Osteoblast (primary cell): Measurements from ENCODE around the gene AFF2. TPM values are rescaled to one million over a fixed set of nuclear protein-coding genes. Genes with fewer than 3 reads are reported as not detected.

Experiments used
- DNase-seq: peaks from one replicate; pipeline ENCODE4 v3.0.0; 2011; ENCODE audit warnings: low spot score, mixed read lengths; ENCODE audit not compliant: insufficient read length; ENCODE audit errors: missing footprints
- H2AFZ ChIP-seq: 2 replicates; pipeline ENCODE4 v1.6.0; 2011; ENCODE audit warnings: mild to moderate bottlenecking, low read length
- H3K27ac ChIP-seq: 2 replicates; pipeline ENCODE4 v1.5.1; 2011; ENCODE audit warnings: mild to moderate bottlenecking, low read depth, low read length, moderate library complexity
- H3K27me3 ChIP-seq: 2 replicates; pipeline ENCODE4 v1.6.0; 2012; ENCODE audit warnings: mild to moderate bottlenecking, control low read depth, inconsistent platforms, low read length, moderate library complexity; ENCODE audit not compliant: insufficient read depth
- H3K36me3 ChIP-seq: 2 replicates; pipeline ENCODE4 v1.5.1; 2011; ENCODE audit warnings: mild to moderate bottlenecking, low read length, control low read depth, moderate library complexity; ENCODE audit not compliant: insufficient read depth
- H3K4me1 ChIP-seq: 2 replicates; pipeline ENCODE4 v1.5.1; 2011; ENCODE audit warnings: mild to moderate bottlenecking, low read length, control low read depth, moderate library complexity; ENCODE audit not compliant: insufficient read depth
- H3K4me2 ChIP-seq: 2 replicates; pipeline ENCODE4 v1.6.0; 2011; ENCODE audit warnings: mild to moderate bottlenecking, low read length; ENCODE audit not compliant: insufficient read depth
- H3K4me3 ChIP-seq: fragments of 200-600 bp; sonication (generic); 3 replicates; pipeline ENCODE4 v1.5.1; 2012; ENCODE audit warnings: mild to moderate bottlenecking, low read length, inconsistent platforms; ENCODE audit not compliant: insufficient read depth
- H3K79me2 ChIP-seq: 2 replicates; pipeline ENCODE4 v1.6.0; 2012; ENCODE audit warnings: mild to moderate bottlenecking, low read length, control low read depth, inconsistent platforms; ENCODE audit not compliant: insufficient read depth
- H3K9me3 ChIP-seq: 2 replicates; pipeline ENCODE4 v1.5.1; 2011; ENCODE audit warnings: low read depth, low read length, control low read depth
- H4K20me1 ChIP-seq: 2 replicates; pipeline ENCODE4 v1.6.0; 2012; ENCODE audit warnings: mild to moderate bottlenecking, low read length, control low read depth; ENCODE audit not compliant: insufficient read depth
- total RNA-seq: library from RNA; depleted of rRNA; stranded (reverse); fragments of >200 nt; gene quantifications from 2 replicates; pipeline ENCODE4 v1.2.3, GENCODE V29; 2012
- TF ChIP-seq, protein P1 (sequence below): IDR thresholded peaks from 2 replicates; pipeline ENCODE4 v1.5.1; 2011; ENCODE audit warnings: mild to moderate bottlenecking, low read depth, low read length, moderate library complexity; ENCODE audit errors: extremely low read depth

Gene AFF2
- total RNA-seq, 1 donor = 10.9 TPM

DNA sequence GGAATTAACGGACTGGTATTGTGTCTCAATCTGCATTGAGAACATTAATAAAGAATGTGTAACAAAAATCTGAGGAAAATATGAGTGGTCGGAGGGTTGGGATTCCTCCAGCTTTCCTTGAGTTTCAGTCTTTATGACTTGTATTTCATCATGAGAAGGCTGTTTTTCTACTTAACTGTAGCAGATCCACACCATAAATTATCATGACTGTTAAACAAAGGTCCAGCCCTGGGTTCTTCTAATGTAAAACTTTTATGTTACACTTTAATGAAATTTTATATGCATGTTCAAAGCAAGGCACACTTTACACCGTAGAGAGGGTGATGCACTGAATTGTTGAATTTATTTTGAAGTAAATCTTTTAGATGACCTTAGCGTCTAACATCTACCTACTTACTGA, 7.0 kb downstream of the AFF2 start:
- DNase-seq = no peak

DNA sequence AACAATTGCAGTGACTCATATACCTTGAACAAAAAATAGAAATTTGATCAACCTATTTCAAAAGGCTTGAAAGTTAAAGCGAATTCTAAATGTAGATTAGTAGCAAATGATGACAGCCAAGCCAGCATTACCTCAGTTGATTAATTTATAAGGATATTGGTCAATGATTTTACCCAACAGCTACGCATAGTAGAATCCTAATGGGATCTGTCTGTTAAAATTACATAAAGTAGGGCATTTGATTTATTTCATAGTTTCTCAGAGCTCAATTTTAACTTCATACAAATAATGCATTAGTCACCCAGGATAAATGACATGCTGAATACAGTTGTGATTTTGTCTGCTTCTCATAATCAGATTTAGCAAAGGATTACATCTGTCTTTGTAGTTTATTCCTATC, 12.0 kb downstream of the AFF2 start:
- DNase-seq = no peak
- no peak overlapping the region for H3K27ac ChIP-seq
- no peaks in the 10 kb centered on the region for H3K4me1 ChIP-seq
- H3K36me3 ChIP-seq = no peaks in the 10 kb centered on the region
- H2AFZ ChIP-seq = no peak overlapping the region
- H3K9me3 ChIP-seq = peaks cover 2% of the 10 kb centered on the region
- H3K79me2 ChIP-seq = no peaks in the 10 kb centered on the region
- TF ChIP-seq, protein P1, sequence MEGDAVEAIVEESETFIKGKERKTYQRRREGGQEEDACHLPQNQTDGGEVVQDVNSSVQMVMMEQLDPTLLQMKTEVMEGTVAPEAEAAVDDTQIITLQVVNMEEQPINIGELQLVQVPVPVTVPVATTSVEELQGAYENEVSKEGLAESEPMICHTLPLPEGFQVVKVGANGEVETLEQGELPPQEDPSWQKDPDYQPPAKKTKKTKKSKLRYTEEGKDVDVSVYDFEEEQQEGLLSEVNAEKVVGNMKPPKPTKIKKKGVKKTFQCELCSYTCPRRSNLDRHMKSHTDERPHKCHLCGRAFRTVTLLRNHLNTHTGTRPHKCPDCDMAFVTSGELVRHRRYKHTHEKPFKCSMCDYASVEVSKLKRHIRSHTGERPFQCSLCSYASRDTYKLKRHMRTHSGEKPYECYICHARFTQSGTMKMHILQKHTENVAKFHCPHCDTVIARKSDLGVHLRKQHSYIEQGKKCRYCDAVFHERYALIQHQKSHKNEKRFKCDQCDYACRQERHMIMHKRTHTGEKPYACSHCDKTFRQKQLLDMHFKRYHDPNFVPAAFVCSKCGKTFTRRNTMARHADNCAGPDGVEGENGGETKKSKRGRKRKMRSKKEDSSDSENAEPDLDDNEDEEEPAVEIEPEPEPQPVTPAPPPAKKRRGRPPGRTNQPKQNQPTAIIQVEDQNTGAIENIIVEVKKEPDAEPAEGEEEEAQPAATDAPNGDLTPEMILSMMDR = no peak
- H3K4me2 ChIP-seq = no peak overlapping the region
- H4K20me1 ChIP-seq = no peaks in the 10 kb centered on the region
- no peaks in the 10 kb centered on the region for H3K27me3 ChIP-seq
- H3K4me3 ChIP-seq = no peak overlapping the region

More for the DNA sequence above, 7.0 kb downstream of the AFF2 start:
- no peaks in the 10 kb centered on the region for H3K4me1 ChIP-seq
- TF ChIP-seq, protein P1 = no peak
- no peak overlapping the region for H2AFZ ChIP-seq
- no peak overlapping the region for H3K4me2 ChIP-seq
- no peak overlapping the region for H3K4me3 ChIP-seq
- H3K27me3 ChIP-seq = peaks cover under 1% of the 10 kb centered on the region
- no peak overlapping the region for H3K27ac ChIP-seq
- no peaks in the 10 kb centered on the region for H3K36me3 ChIP-seq
- no peaks in the 10 kb centered on the region for H3K9me3 ChIP-seq
- H3K79me2 ChIP-seq = no peaks in the 10 kb centered on the region
- no peaks in the 10 kb centered on the region for H4K20me1 ChIP-seq

DNA sequence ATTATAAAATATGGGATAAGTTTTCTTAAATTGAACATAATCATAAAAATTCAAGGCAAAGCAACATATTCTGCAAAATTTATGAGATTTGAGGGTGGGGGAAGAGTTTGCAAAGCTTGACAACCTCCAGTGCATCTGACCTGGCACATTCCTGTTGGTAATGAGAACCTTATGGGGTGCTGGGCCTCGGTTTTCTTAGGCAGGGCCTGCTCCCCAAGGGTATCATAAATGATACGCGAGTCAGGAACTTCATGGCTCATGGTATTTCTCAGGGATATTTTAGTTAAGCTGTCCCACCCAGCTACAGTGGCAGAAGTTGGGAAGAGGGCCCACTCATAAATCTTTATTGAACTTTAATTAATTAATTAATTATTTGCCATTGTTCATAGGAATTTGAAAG, 13.2 kb downstream of the AFF2 start:
- Histone ChIP-seq H3K4me1 (no peaks in the 10 kb centered on the region), H4K20me1 (no peaks in the 10 kb centered on the region), H3K4me2 (no peak overlapping the region), H3K9me3 (peaks cover 2% of the 10 kb centered on the region), H3K79me2 (no peaks in the 10 kb centered on the region), H3K4me3 (no peak overlapping the region), H2AFZ (no peak overlapping the region), H3K36me3 (no peaks in the 10 kb centered on the region), H3K27me3 (no peaks in the 10 kb centered on the region), H3K27ac (no peak overlapping the region)
- no peak for DNase-seq
- TF ChIP-seq, protein P1 = no peak

DNA sequence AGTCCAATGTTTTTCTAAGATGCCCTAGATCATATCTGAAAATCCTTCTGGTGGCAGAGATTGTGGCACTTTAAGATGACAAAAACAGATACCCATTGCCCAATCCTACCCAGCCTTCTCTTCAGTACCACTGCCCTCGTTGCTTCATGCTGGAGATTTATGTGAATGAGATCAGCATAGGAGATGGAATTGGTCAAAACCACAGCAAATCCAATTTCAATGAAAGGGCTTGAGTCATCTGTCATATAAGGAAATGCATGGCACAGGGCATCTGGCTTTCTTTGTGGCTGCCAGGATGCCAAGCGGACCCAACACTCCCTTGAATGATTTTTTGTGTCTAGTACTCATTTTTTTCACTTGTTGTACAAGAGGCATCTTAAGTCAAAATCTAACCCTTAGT, 16.8 kb downstream of the AFF2 start:
- TF ChIP-seq, protein P1 = no peak
- H3K27me3 ChIP-seq = no peaks in the 10 kb centered on the region
- no peak for DNase-seq
- no peak overlapping the region for H3K27ac ChIP-seq
- no peaks in the 10 kb centered on the region for H3K79me2 ChIP-seq
- no peak overlapping the region for H3K4me3 ChIP-seq
- H3K9me3 ChIP-seq = peaks cover 2% of the 10 kb centered on the region
- no peaks in the 10 kb centered on the region for H4K20me1 ChIP-seq
- H3K4me1 ChIP-seq = no peaks in the 10 kb centered on the region
- no peak overlapping the region for H3K4me2 ChIP-seq
- H2AFZ ChIP-seq = no peak overlapping the region
- no peaks in the 10 kb centered on the region for H3K36me3 ChIP-seq
